ENCODE measurements around the gene BBS10. TPM values are rescaled to one million over a fixed set of nuclear protein-coding genes. Genes with fewer than 3 reads are reported as not detected.

The BBS10 gene
- total RNA-seq, 1 experiment from 2014 or later: 8.2 TPM

GRCh38 chr12:76303989-76304460 lies 44.2 kb downstream of the BBS10 start:
- no peak overlapping the region for H3K27ac Mint-ChIP-seq
- H3K36me3 Mint-ChIP-seq: no peaks in the 10 kb centered on the region
- peaks cover 5% of the 10 kb centered on the region for H3K4me1 Mint-ChIP-seq
- H3K27me3 Mint-ChIP-seq (ENCODE audit: low read depth): no peaks in the 10 kb centered on the region
- ATAC-seq: no peak
- ChIA-PET POLR2A (no interaction called here), CTCF (no interaction called here)
- no peak overlapping the region for H3K4me3 Mint-ChIP-seq
- DNase-seq (ENCODE audit: low spot score): no peak
- TF ChIP-seq TCF7 (CRISPR knock-in tag; IDR thresholded peaks at IDR 0.05; ENCODE audit: low read depth) (no peak), CDX4 (CRISPR knock-in tag; IDR thresholded peaks at IDR 0.05; ENCODE audit: borderline replicate concordance) (no peak)
- peaks cover 12% of the 10 kb centered on the region; the same call in 1 of the 2 replicates for H3K9me3 Mint-ChIP-seq

- Mint-ChIP-seq H3K36me3 (no peaks in the 10 kb centered on the region), H3K9me3 (peaks cover 12% of the 10 kb centered on the region; the same call in 1 of the 2 replicates), H3K27ac (no peak overlapping the region), H3K4me3 (no peak overlapping the region), H3K27me3 (ENCODE audit: low read depth) (no peaks in the 10 kb centered on the region), H3K4me1 (peaks cover 5% of the 10 kb centered on the region)
- no peak for TF ChIP-seq ESRRA (CRISPR knock-in tag; IDR thresholded peaks at IDR 0.05; ENCODE audit: borderline replicate concordance)
- no peak for TF ChIP-seq RORB (CRISPR knock-in tag; IDR thresholded peaks at IDR 0.05)
- no peak for TF ChIP-seq ZNF416 (CRISPR knock-in tag; IDR thresholded peaks at IDR 0.05)
- no peak for TF ChIP-seq HMGA2 (CRISPR knock-in tag; IDR thresholded peaks at IDR 0.05)
- no peak for TF ChIP-seq NFE2L1 (CRISPR knock-in tag; IDR thresholded peaks at IDR 0.05)
- ATAC-seq (no peak), DNase-seq (ENCODE audit: low spot score) (no peak)
- POLR2A ChIA-PET: no interaction called here
- CTCF ChIA-PET: no interaction called here
Measured at GRCh38 chr12:76303365-76303764, 44.9 kb downstream of the BBS10 start.

GRCh38 chr12:76300297-76300665 lies 47.9 kb downstream of the BBS10 start:
- TF ChIP-seq ZNF317 (CRISPR knock-in tag; IDR thresholded peaks at IDR 0.05; ENCODE audit: borderline replicate concordance, low read depth) (no peak), KAT7 (CRISPR knock-in tag; IDR thresholded peaks at IDR 0.05; ENCODE audit: borderline replicate concordance) (no peak), FOXK1 (CRISPR knock-in tag; IDR thresholded peaks at IDR 0.05) (no peak)
- H3K4me3 Mint-ChIP-seq: no peak overlapping the region
- peaks cover 5% of the 10 kb centered on the region for H3K4me1 Mint-ChIP-seq
- no peak for ATAC-seq
- ChIA-PET CTCF (no interaction called here), POLR2A (no interaction called here)
- H3K27me3 Mint-ChIP-seq (ENCODE audit: low read depth): no peaks in the 10 kb centered on the region
- no peak overlapping the region for H3K27ac Mint-ChIP-seq
- H3K9me3 Mint-ChIP-seq: peaks cover 12% of the 10 kb centered on the region; the same call in 1 of the 2 replicates
- no peaks in the 10 kb centered on the region for H3K36me3 Mint-ChIP-seq
- no peak for DNase-seq (ENCODE audit: low spot score)

- ATAC-seq (0 out of 2 replicates have a peak, but pooled peaks have one; percentile 26), DNase-seq (ENCODE audit: low spot score) (no peak)
- ChIA-PET CTCF (no interaction called here), POLR2A (no interaction called here)
- Mint-ChIP-seq H3K4me1 (peaks cover 5% of the 10 kb centered on the region), H3K36me3 (no peaks in the 10 kb centered on the region), H3K27ac (no peak overlapping the region), H3K9me3 (peaks cover 12% of the 10 kb centered on the region; the same call in 1 of the 2 replicates), H3K27me3 (ENCODE audit: low read depth) (no peaks in the 10 kb centered on the region), H3K4me3 (no peak overlapping the region)
- TF ChIP-seq CREM (CRISPR knock-in tag; IDR thresholded peaks at IDR 0.05) (no peak), HMGA2 (CRISPR knock-in tag; IDR thresholded peaks at IDR 0.05) (peak; percentile 37; the same call in 1 of the 2 replicates)
Measured at GRCh38 chr12:76299536-76300296, 48.5 kb downstream of the BBS10 start.

Other genes with a start within 250 kb of the BBS10 start
- gene OSBPL8, start 211.4 kb upstream of the BBS10 start, total RNA-seq (2021): 68.7 to 81.7 TPM (median 72.8 TPM) in 3 replicates